LHCN-M2 (cell line): ENCODE data around the gene ROPN1L. TPM values are rescaled to one million over a fixed set of nuclear protein-coding genes. Genes with fewer than 3 reads are reported as not detected.
"Not testable (repeated sequence)": the region's sequence is repeated elsewhere in the genome, so short reads cannot be mapped to it uniquely, and the experiment has no call there.

ENCODE experiments used
- DNase-seq: peaks from one replicate; pipeline ENCODE4 v3.0.0-alpha.2; 2012; ENCODE audit warnings: low read depth
- total RNA-seq: library from RNA; depleted of rRNA; stranded (reverse); fragments of >200 nt; gene quantifications from 2 replicates; pipeline ENCODE4 v1.2.3, GENCODE V29; 2014; rRNA removed

ROPN1L gene
- total RNA-seq, 1 experiment from 2014 or later, result 1.1 TPM

GRCh38 chr5:10501554-10502075 lies 59.9 kb downstream of the ROPN1L start:
- DNase-seq, result no peak

GRCh38 chr5:10502130-10502529 lies 60.5 kb downstream of the ROPN1L start:
- DNase-seq, result no peak

- DNase-seq, result no peak
Measured at GRCh38 chr5:10502578-10502977, 60.9 kb downstream of the ROPN1L start.

GRCh38 chr5:10503321-10503720 lies 61.6 kb downstream of the ROPN1L start:
- no peak for DNase-seq

- no peak for DNase-seq
Measured at GRCh38 chr5:10503997-10504793, 62.5 kb downstream of the ROPN1L start.

GRCh38 chr5:10505517-10506095 lies 63.9 kb downstream of the ROPN1L start:
- no peak for DNase-seq

DNA sequence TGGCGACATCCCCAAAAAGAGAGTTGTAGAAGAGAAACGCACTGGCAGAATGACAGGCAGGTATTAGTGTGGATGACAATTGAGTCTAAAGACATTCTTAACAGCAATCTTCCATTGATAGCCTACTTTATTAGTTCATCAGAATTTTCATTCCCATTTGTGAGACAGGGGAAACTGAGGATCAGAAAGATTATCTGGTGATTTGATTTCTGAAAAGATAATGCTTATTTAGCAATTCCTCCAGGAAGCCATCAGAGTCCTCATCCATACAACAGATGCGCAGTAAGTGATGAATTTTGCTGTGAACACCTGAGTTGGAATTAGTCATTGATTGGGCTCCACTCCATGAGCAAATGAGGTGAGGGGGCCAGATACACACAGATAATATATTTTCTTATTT lies 64.9 kb downstream of the ROPN1L start:
- no peak for DNase-seq

DNA sequence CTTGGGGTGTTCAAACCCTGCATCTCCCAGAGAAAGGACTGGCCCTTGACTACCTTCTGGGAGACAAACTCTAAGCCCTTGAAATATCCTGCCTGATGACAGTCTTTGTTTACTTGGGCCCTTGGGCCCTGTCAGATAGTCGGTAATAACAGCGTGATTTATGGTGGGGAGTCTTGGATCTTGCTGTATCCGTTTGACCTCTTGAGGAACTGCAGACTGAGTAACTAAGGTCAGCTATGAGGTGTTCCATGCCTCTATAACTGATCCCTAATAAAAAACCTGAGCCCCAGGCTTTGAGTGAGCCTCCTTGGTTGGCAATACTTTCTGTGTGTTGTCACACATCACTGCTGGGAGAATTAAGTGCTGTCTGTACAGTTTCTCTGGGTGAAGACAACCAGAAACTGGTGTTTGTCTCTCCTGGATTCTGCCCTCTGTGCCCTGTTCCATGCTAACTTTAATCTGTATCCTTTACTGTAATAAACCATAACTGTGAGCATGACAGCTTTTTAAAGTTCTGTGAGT lies 66.0 kb downstream of the ROPN1L start:
- DNase-seq, result no peak

DNA sequence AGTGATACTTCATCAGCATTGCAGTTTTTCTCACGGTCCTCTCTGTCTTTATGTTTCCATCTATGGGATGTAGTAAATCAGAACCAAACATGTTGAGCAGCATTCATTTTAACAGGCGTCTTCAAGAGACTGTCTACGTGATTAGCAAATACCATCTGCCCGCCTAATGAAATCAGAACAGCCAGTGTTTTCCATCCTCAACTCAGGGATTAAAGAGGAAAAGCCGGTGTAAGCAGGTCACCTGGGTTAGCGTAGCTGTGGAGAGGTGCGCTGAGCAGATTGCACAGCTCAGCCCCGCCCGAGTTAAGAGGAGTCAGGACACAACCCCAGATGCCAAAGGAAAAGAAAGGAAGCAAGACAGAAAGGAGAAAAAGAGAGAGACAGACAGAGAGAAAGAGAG lies 67.9 kb downstream of the ROPN1L start:
- DNase-seq, result no peak

DNA sequence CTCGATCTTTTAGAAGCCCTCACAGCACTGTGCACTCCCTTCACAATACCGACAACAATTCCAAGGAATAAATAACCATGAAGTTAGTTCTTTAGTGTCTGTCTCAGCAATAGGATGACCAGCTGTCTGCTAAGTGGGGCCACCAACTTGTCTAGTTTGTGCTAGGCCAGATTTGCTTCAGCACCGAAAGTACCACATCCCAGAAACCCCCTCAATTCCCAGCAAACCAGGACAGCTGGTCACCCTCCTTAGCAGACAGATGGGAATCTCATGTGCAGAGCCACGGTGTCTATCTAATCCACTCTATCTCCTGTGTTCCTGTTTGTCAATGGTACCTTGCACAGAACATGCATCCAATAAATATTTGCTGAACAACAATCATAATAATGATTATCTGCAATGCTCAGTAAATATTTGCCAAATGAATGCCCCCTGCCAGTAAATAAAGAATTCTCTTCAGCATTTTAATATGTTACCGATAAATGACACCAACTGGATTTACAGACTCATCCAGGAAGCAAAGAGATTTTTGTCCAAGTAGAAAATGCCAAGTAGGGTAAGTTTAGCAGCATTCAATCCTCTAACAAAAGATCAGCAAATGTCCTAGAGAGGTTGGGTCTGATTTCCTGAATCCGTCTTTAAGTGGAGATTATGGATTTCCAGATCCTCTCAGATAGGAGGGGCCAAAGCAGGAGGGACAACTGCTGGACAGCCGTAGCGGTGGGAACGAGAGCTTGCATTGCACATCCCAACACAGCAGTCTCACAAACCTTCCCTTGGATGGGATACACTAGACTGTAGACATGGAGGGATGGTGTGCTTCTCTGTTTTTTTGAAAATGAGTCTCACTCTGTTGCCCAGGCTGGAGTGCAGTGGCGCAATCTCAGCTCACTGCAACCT lies 70.3 kb downstream of the ROPN1L start:
- no peak for DNase-seq

DNA sequence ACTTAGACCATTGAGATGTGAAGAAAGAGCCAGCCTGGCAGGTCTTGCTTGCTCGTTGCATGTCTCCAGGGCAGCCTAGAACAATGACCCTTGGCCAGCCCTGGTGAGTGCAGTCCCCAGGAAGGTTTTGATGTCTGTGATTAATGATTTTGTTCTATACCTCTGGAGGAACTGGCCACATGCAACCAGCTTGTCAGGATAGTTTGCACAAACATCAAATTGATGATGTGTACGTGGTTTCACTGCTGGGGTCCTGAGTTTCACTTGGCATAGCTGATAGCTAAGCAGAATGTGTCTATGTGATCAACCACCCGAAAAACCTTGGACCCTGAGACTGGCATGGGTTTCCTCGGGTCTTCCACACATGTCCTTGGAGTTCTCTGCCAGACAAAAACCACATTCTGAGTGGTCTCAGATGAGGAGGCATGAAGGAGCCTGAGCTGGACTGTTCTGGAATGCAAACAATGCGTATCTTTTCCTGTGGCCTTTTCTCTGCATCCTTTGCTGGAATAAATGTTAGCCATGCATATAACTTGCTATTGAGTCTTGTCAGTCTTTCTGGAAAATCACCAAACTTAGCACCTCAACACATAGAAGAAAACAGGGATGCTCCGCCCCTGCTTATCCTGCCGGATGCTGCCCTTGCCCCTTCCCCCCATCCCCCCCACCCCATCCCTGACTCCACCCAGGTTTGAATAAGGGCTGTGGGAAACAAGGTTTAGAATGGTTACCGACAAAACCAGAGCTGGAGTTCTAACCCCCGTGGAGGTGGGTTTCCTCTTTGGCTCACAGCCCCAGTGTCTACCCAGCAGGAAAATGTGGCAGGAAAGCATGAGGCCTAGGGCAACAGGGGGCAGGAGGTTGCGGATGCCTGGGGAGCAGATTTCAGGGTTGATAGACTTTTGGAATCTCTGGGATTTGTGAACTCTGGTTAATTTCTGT lies 72.1 kb downstream of the ROPN1L start:
- DNase-seq, result no peak

DNA sequence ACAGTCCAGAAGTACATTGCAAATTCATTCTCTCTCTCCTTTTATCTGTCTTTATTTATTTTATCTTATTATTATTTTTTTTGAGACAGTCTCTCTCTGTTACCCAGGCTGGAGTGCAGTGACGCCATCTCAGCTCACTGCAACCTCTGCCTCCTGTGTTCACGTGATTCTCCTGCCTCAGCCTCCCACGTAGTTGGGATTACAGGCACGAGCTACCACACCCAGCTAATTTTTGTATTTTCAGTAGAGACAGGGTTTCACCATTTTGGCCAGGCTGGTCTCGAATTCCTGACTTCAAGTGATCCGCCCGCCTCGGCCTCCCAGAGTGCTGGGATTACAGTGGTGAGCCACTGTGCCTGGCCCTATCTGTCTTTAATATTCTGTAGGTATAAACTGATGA lies 72.9 kb downstream of the ROPN1L start:
- DNase-seq, result not testable (repeated sequence)

Other genes with a start within 250 kb of the ROPN1L start
- 48.2 and 55.5 TPM in 2 replicates for gene ATPSCKMT, start 192.0 kb upstream of the ROPN1L start, total RNA-seq
- 532 and 556 TPM in 2 replicates for gene CCT5, start 191.6 kb upstream of the ROPN1L start, total RNA-seq
- gene CMBL, start 134.0 kb upstream of the ROPN1L start, total RNA-seq, result 2.9 and 4.0 TPM in 2 replicates
- gene MARCHF6, start 88.2 kb upstream of the ROPN1L start, total RNA-seq, result 20.7 and 28.7 TPM in 2 replicates
- 0.06 and 0.46 TPM in 2 replicates for gene ANKRD33B, start 122.2 kb downstream of the ROPN1L start, total RNA-seq